ENCODE data around the gene SUPT16H.

GRCh38 chr14:21343035-21343794 is 40.6 kb downstream of the SUPT16H start:
- no peak for TF ChIP-seq POLR2AphosphoS5 (IDR thresholded peaks at IDR 0.05)
- TF ChIP-seq CTCF (IDR thresholded peaks at IDR 0.05), result no peak
- no peak for TF ChIP-seq POLR2A (IDR thresholded peaks at IDR 0.05)

Data from prostate gland (tissue), 2 donors.